Measurements from ENCODE around the gene ZNF185.

Gene ZNF185

GRCh38 chrX:152897222-152898131 is at the start of gene ZNF185:
Gene ZNF185, plus strand, starts transcription at chrX:152898067. Its CDS starts 16,423 bp downstream, at chrX:152914490.
- no peak for DNase-seq

GRCh38 chrX:152850465-152850864 is 47.4 kb upstream of the ZNF185 start:
- no peak for DNase-seq

GRCh38 chrX:152853986-152854385 is 43.9 kb upstream of the ZNF185 start:
- DNase-seq, result no peak

GRCh38 chrX:152861116-152861515 is 36.8 kb upstream of the ZNF185 start:
- DNase-seq, result no peak

GRCh38 chrX:152861826-152862225 is 36.0 kb upstream of the ZNF185 start:
- DNase-seq, result no peak

- DNase-seq, result no peak
Observed at GRCh38 chrX:152865232-152865920, 32.5 kb upstream of the ZNF185 start.

GRCh38 chrX:152866386-152866785 is 31.5 kb upstream of the ZNF185 start:
- no peak for DNase-seq

- DNase-seq, result no peak
Observed at GRCh38 chrX:152869972-152870371, 27.9 kb upstream of the ZNF185 start.

- DNase-seq, result no peak
Observed at GRCh38 chrX:152871260-152871659, 26.6 kb upstream of the ZNF185 start.

GRCh38 chrX:152872522-152872921 is 25.3 kb upstream of the ZNF185 start:
- no peak for DNase-seq

GRCh38 chrX:152873361-152873760 is 24.5 kb upstream of the ZNF185 start:
- DNase-seq, result no peak

GRCh38 chrX:152876931-152877840 is 20.7 kb upstream of the ZNF185 start:
- DNase-seq, result no peak

- no peak for DNase-seq
Observed at GRCh38 chrX:152878976-152879755, 18.7 kb upstream of the ZNF185 start.

GRCh38 chrX:152881289-152881688 is 16.6 kb upstream of the ZNF185 start:
- no peak for DNase-seq

GRCh38 chrX:152884171-152884570 is 13.7 kb upstream of the ZNF185 start:
- DNase-seq, result no peak

- DNase-seq, result no peak
Observed at GRCh38 chrX:152886716-152887115, 11.2 kb upstream of the ZNF185 start.

GRCh38 chrX:152892499-152892898 is 5.4 kb upstream of the ZNF185 start:
- no peak for DNase-seq

GRCh38 chrX:152892999-152893891 is 4.6 kb upstream of the ZNF185 start:
- no peak for DNase-seq

GRCh38 chrX:152893980-152894610 is 3.8 kb upstream of the ZNF185 start:
- DNase-seq, result no peak

- no peak for DNase-seq
Observed at GRCh38 chrX:152895121-152895520, 2.7 kb upstream of the ZNF185 start.
